ENCODE measurements around the gene SLC9A9. TPM values are rescaled to one million over a fixed set of nuclear protein-coding genes. Genes with fewer than 3 reads are reported as not detected.

Gene SLC9A9
- polyA plus RNA-seq, 3 donors = 5.8 to 6.8 (median 6.4) TPM

- DNase-seq (ENCODE audit: low read depth in 3 of 3, low spot score in 2 of 3) = no peak
These were observed 472.6 kb downstream of the SLC9A9 start for GRCh38 chr3:143375698-143376097.

DNA sequence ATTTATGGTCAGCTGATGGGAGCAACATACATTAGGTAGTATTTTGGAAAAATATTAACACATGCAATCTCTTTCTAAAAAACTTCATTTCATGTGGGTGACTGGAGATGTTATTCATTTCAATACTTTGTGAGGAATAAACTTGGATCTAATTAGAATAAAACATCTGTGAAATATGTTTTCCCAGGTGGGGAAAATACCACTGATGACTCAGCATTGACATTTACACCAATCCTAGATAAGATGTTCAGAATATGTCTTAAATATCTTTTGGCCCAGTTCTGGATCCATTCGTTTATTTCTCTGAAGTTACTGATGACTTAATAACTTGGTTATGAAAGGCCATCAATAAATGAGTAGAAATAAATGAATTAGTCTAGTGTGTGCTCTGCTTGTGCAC lies 481.1 kb downstream of the SLC9A9 start:
- DNase-seq (ENCODE audit: low read depth in 3 of 3, low spot score in 2 of 3) = no peak

GRCh38 chr3:143366672-143367071 lies 481.6 kb downstream of the SLC9A9 start:
- DNase-seq (ENCODE audit: low read depth in 3 of 3, low spot score in 2 of 3) = no peak

DNA sequence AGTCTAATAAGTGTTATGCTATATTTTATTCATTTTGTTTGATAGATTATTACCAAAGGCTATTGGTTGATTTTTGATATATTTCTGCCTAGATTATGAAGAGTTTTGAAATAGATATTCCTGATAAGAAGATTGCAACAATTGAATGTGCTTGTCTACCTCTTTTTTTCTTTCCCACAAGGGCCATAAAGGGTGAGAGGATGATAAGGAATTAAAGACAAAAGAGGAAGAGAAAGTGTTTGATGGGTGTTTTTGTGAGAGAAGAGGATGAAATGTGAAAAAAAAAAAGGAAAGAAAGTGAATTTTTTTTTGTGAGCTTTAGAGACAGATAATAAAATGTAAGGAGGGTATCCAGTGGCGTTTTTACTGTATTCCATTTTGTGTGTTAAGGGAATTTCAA lies 484.3 kb downstream of the SLC9A9 start:
- DNase-seq (ENCODE audit: low read depth in 3 of 3, low spot score in 2 of 3) = no peak

GRCh38 chr3:143363276-143363675 lies 485.0 kb downstream of the SLC9A9 start:
- no peak for DNase-seq (ENCODE audit: low read depth in 3 of 3, low spot score in 2 of 3)

GRCh38 chr3:143362115-143362991 lies 485.9 kb downstream of the SLC9A9 start:
- no peak for DNase-seq (ENCODE audit: low read depth in 3 of 3, low spot score in 2 of 3)

DNA sequence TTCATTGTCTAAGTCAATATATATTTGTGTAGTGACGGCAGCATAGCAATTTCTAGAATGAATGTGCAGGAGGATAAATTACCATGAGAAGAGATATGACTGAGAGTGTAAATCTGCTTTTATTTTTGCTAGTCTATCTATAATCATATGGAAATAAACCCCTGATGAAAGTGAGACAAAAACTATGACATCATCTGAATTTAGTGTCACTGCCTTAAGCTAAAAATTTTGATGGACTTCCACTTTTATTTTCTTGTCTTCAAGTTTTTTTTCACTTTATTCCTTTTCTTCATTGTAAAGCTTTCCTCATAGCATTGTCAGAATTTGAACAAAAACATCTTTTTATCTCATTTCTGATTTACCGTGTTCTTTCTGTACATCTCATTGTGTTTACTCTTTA lies 486.7 kb downstream of the SLC9A9 start:
- DNase-seq (ENCODE audit: low read depth in 3 of 3, low spot score in 2 of 3) = no peak

GRCh38 chr3:143360244-143360643 lies 488.0 kb downstream of the SLC9A9 start:
- DNase-seq (ENCODE audit: low read depth in 3 of 3, low spot score in 2 of 3) = no peak

GRCh38 chr3:143358793-143359491 lies 489.3 kb downstream of the SLC9A9 start:
- no peak for DNase-seq (ENCODE audit: low read depth in 3 of 3, low spot score in 2 of 3)

- no peak for DNase-seq (ENCODE audit: low read depth in 3 of 3, low spot score in 2 of 3)
These were observed 490.0 kb downstream of the SLC9A9 start for GRCh38 chr3:143358155-143358792.

DNA sequence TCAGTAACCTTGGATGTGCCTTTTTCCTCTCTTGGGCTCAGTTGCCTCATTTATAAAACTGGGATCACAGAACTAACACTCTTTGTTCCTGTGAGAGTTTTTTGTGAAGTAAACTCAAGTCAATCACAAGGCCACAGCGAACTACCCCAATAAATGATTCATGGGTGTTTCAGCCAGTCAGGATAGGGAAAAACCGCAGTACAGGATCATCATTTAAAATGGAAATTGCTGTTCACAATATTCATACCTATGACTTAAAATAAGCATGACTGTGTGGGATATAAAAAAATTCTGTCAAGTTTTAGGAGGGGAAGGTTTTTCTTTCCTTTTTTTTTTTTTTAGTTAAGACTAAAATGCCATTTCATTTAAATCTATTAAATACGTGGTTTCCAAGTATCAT lies 490.6 kb downstream of the SLC9A9 start:
- no peak for DNase-seq (ENCODE audit: low read depth in 3 of 3, low spot score in 2 of 3)

- no peak for DNase-seq (ENCODE audit: low read depth in 3 of 3, low spot score in 2 of 3)
These were observed 491.4 kb downstream of the SLC9A9 start for GRCh38 chr3:143356839-143357238.

DNA sequence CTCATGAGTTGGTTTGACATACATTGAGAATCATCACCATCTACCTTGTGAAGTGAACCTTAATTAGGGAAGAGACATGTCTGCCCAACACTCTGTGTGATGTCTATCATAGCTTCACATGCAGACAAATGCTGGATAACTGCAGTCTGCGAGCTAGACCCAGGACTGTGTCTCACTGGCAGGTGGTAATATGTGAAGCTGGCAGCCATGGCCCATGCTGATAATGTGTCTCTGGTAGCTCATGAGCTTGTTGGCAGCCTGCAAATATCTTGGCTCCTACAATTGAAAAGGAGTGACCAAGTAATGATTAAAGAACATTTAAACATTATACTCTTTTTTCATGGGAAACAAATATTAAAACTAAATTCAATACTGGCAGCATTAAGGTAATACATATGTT lies 493.9 kb downstream of the SLC9A9 start:
- DNase-seq (ENCODE audit: low read depth in 3 of 3, low spot score in 2 of 3) = no peak

DNA sequence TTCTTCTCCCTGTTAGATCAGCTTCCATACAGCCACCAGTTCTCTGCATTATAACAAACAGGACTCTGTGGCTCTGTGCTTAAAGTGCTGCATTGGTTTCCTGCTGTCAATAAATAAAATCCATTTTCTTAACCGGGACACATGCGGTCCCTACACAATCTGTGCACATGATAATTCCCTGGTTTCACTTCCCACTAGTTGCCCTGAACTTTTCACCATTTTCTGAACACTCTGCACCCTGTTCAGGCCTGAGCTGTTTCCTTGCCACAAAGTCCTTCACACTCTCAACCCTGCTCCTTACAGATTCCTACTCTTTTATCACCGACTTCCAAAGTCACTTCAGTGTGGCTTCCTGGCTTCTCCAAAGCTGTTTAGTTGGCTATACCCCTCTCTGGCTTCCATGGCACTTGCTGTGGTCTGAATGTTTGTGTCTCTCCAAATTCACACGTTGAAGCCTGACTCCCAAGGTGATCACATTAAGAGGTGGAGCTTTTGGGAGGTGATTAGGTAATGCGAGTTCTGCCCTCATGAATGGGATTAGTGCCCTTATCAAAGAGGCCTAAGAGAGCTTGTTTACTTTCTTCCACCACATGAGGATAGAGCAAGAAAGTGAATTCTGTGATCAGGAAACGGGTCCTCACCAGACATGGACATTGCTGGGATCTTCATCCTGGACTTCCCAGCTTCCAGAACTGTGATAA lies 495.3 kb downstream of the SLC9A9 start:
- DNase-seq (ENCODE audit: low read depth in 3 of 3, low spot score in 2 of 3) = no peak

DNA sequence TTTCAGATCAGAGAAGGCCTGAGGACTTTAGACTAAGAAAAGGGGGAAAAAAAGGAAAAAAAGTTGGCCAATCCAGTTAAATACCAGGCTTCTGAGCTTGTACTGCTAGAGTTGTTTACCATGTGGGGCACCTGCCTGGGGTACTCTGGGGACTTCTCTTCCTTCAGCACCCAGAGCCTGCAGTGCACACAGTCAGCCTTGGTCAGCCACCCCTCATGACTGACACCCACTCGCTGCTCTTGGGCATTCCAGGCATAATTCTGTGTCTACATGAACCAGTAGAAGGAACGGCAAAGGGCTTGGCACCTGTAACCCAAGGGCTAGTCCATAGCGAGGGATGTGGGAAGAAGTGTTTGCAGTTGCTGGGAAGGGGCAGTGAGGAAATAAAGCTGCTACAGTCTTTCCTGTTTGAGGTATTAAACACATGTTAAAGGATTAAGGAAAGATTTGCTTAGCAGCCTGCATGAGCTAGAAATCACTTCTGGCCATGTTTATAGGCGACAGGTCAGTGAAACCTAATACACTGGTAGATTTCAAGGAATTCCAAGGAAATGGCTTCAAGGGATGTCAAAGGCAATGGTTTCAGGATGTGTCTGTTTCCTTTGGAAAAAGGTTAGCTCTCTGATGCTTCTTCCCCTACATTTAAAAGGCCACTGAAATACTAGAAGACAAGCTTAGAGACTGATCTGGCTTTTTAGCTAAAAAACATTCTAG lies 496.2 kb downstream of the SLC9A9 start:
- no peak for DNase-seq (ENCODE audit: low read depth in 3 of 3, low spot score in 2 of 3)

- no peak for DNase-seq (ENCODE audit: low read depth in 3 of 3, low spot score in 2 of 3)
These were observed 496.9 kb downstream of the SLC9A9 start for GRCh38 chr3:143351354-143351753.

- no peak for DNase-seq (ENCODE audit: low read depth in 3 of 3, low spot score in 2 of 3)
These were observed 498.8 kb downstream of the SLC9A9 start for GRCh38 chr3:143349455-143349854.

DNA sequence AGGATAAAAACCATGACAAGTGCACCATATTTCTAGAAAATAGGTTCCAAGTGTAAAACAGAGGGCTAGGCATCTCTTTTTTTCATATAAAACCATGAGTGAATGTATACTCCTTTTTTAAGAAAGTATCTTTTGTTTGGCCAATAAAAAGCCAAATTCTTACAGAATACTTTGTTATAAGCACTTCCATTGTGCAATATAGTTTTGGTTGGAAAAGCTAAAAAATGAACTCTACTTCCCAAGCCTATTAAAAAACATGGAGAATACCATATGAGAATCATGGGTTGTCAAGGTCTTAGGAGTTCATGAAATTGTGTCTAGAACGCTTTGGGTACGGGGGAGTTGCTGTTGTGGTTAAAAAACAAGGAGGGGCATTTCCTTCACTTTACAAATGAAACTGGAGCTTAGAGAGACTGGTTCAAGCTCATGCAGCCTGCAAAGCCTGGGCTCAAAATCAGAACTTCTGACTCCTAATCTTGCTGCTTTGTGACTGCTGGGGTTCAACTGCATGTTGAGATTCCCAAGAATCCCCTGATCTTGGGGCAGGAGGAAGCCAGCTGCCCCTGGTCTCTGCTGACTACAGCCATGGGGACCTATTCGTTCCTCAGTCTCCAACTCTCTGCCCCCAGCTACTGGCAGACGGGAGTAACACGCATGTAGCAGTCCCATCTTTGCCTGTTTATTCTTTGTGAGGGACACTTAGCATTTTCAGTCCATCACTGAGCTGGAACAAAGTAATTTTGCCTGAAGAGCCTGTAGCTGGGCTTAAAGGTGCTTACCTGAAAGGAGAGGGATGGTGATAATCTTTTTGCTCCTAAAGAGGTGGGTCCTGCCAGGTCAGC lies 499.6 kb downstream of the SLC9A9 start:
- no peak for DNase-seq (ENCODE audit: low read depth in 3 of 3, low spot score in 2 of 3)

GRCh38 chr3:143344516-143345165 lies 503.6 kb downstream of the SLC9A9 start:
- no peak for DNase-seq (ENCODE audit: low read depth in 3 of 3, low spot score in 2 of 3)
